HG03139 (cell line): ENCODE data around the gene KANK2.

ENCODE experiments used
- ATAC-seq: cut with Tn5 transposase; IDR thresholded peaks from one replicate; pipeline ENCODE4 v1.9.1; 2021; ENCODE audit not compliant: unreplicated experiment

The KANK2 gene

DNA sequence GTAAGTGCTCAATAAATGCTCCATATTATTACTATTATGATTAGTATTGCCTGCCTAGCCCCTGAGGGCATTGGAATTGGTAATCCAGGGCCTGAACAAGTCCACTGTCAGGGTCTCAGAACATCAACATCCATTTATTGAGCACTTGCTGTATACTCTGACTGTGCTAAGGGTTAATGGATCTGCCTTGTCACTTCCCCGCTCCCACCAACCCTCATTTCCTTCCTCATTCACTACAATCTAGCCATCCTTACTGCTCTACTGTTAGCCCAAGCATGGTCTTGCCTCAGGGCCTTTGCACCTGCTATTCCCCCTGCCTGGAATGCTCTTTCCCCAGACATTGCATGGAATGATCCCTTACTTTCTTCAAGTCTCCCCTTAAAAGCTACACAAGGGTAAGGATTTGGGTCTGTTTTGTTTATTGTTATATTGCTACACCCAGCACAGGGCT lies 29.4 kb upstream of the KANK2 start:
- no peak for ATAC-seq

DNA sequence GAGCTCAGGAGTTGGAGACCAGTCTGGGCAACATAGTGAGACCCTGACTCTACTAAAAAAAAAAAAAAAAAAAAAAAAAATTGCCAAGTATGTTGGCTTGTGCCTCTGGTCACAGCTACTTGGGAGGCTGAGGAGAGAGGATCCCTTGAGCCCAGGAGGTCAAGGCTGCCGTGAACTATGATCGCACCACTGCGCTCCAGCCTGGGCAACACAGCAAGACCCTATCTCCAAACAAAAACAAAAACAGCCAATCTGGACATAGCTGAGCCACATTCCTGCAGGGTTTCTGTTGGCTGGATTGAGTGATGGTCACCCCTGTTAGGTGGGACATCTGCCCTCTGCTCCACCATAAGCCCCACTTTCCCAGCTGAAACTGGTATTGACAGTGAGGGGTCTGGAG lies 28.5 kb upstream of the KANK2 start:
- ATAC-seq, result no peak

DNA sequence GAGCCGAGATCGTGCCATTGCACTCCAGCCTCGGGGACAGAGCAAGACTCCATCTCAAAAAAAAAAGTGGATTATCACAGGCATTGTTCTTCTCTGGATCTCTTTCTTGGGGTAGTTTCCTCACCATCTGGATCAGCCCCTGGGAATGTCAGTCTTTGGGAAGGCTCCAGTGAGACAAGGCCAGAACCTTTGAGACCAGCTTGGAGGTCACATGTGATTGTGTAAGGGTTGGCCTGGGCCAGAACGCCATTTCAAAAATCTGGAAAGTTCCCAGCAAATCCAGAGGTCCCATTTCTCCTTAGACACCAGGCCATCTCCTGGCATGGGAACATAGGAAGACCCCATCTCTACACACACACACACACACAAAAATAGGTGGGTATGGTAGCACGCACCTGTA lies 27.8 kb upstream of the KANK2 start:
- no peak for ATAC-seq

DNA sequence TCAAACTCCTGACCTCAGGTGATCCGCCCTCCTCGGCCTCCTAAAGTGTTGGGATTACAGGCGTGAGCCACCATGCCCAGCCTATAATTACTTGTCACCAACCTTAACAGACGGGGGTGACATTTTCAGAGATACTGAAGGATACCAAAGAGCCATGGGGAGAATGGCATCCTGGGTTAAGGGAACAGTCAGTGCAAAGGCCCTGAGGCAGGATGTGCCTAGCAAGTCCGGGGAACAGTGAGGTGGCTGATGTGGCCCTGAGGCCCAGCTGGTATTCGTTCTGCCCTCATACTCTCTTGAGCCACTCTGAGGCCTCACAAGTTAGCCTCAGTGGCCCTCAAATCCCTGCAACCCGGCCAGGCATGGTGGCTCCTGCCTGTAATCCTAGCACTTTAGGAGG lies 27.1 kb upstream of the KANK2 start:
- no peak for ATAC-seq

DNA sequence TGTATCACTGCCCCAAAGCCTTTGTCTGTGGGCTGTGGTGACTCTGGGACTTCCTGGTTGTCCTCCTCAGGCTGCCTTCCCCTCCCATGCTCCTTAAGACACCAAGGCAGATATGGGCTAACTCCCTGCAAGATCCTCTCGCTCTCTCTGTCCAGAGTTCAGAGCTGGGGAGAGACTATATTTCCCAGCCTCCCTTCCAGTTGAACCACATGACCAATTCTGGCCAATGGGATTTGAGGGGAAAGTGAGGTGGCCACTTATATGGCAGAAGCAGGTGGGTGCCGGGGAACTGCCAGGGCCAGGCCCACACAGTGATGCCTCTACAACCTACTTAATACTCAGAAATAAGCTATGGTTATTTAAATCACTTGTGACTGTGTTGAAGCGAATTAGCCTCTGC lies 25.9 kb upstream of the KANK2 start:
- ATAC-seq, result no peak

DNA sequence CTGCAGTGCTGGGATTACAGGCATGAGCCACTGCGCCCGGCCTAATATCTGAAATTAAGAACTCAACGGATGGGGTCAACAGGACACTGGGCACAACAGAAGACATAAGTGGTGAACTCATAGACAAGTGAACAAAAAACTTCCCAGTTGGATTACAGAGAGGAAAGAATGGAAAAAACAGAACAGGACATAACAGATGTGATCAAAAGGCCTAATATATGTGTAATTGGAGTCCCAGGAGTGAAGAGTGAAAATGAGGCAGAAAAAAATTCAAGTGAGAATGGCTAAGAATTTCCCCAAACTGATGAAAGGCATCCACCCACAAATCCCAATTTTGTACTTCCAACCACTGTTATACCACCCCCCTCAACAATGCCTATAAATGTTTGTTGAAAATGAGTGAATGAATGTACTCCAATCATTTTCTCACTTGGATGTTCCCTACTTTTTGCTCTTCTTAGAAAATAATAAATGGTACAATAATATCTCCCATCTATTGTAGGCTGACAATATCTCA lies 23.8 kb upstream of the KANK2 start:
- no peak for ATAC-seq

DNA sequence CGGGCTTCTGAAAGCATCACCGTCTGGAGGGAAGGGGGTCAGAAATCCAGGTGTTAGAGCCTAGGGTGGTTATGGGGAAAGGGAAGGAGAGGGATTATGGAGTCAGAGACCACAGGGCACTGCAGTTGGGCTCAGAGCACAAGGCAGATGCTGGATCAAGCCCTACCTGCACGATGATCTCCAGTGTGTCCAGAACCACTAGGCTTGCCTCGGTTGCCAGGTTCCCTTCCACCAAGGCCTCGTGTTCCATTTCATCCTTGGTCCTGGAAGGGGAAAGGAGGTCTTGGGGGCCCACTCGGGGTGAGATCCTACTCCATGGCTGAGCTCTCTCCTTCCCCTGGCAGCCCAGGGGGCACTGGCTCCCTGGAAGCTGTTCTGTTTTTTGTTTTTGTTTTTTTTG lies 17.0 kb upstream of the KANK2 start:
- ATAC-seq, result no peak

DNA sequence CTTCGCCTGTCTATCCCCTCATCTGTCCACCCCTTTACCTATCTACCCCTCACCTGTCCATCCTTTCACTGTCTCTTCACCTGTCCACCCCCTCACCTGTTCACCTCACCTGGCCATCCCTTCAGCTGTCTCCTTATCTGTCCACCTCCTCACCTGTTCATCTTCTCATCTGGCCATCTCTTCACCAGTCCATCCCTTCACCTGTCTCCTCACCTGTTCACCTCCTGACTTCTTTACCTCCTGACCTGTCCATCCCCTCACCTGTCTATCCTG lies 13.2 kb upstream of the KANK2 start:
- no peak for ATAC-seq

DNA sequence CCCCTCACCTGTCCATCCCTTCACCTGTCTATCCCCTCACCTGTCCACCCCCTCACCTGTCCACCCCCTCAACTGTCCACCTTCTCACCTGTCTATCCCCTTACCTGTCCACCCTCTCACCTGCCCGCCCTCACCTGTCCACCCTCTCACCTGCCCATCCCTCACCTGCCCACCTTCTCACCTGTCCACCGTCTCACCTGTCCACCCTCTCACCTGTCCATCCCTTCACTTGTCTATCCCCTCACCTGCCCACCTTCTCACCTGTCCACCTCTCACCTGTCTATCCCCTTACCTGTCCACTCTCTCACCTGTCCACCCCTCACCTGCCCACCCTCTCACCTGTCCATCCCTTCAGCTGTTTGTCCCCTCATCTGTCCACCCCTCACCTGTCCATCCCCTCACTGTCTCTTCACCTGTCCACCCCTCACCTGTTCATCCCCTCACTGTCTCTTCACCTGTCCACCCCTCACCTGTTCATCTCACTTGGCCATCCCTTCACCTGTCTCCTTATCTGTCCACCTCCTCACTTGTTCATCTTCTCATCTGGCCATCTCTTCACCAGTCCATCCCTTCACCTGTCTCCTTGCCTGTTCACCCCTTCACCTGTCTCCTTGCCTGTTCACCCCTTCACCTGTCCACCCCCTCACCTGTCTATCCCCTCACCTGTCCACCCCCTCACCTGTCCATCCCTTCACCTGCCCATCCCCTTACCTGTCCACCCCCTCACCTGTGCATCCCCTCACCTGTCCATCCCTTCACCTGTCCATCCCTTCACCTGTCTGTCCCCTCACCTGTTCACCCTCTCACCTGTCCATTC lies 12.7 kb upstream of the KANK2 start:
- no peak for ATAC-seq

DNA sequence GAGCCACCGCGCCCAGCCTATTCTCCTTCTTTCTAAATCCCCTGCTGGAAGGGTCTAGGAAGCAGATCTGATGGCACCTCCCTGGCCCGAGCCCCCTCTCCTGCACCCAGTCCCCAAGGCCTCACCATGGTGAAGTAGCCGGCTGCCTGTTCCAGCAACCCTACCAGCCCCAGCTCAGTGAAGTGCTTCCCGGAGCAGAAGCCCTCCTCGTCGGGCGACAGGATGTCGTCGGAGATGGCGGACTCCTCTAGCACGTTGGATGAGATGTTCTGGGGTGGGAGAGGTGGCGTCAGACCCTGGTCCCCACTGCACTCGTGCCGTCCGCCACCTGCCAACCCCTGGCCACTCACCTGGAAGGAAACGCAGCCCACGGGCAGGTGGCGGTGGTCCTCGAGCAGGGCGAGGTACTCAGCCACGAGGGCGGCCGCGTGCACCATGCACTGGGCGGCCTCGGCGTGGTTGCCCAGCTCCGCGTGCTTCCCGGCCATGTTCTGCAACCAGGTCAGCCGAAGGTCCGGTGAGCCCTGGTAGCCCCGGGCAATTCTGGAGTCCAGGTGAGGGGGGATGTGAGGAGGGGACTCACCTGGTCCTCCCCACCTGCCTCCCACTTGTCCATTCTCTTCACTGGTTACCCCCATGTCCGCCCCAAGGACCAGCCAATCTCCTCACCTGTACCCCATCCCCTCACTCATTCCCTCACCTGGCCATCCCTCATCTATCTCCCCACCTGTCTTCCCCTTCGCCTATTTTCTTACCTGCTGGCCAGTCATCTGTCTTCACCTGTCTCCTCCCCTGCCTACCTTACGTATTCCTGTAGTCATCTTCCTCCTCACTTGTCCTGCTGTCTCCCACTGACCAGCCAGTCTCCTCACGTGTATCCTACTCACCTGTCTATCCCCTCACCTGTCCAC lies 11.5 kb upstream of the KANK2 start:
- ATAC-seq, result no peak

DNA sequence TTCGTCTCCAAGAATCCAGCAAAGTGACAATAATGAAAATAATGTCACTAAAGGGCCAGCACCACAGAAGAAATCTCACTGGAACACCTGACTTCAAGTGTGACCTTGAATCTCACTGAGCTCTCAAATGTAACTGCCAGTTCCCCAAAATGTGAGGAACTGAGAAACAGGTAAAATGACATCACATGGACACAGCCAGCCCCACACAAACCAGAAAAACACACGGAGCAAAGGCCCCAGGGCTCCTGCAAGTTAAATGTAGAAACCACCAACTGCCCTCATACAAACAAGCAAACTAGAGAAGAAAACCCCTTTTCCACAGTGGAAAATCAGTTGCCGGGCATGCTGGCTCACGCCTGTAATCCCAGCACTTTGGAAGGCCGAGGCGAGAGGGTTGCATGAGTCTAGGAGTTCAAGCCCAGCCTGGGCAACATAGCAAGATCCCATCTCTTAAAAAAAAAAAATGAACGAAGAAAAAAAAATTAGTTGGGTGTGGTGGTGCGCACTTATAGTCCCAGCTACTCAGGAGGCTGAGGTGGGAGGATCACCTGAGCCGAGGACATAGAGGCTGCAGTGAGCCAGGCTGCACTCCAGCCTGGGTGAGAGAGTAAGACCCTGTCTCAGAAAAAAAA lies 8.7 kb upstream of the KANK2 start:
- no peak for ATAC-seq

DNA sequence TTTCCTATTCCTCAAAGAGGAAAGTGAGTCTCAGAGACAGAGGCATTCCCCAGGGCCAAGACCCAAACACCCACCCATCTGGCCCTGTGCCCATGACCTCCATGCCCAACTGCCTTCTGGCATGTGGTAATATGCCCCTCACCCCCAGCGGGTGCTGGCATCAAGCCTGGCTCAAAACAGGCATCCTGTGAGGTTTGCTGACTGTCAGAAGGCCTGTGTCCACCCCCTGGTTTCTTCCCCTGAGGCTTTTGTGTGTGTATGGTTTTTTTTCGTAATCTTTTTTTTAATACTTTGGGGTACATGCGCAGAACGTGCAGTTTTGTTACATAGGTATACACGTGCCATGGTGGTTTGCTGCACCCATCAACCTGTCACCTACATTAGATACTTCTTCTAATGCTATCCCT lies 7.6 kb upstream of the KANK2 start:
- no peak for ATAC-seq

DNA sequence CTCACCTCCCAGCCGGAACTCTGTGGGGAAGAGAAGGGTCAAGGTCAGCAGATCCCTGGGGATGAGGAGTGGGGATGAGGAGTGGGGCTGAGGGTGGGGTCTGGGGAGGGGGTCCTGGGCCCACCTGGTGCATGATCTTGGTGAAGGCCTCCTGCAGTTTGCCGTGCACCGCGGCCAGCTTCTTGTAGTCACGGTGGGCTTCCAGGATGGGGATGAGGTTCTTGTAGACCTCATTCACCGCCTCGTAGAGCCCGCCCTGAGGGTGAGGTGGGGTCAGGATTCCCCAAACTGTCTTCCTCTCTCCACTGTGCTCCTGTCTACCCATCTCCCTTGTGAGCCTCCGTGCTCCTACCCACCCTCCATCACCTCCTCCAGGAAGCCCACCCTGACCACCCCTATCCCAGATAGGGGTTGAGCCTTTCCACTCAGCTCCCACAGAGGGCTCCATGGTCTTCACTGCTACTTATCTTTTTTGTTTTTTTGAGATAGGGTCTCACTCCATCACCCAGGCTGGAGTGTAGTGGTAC lies 6.8 kb upstream of the KANK2 start:
- no peak for ATAC-seq

DNA sequence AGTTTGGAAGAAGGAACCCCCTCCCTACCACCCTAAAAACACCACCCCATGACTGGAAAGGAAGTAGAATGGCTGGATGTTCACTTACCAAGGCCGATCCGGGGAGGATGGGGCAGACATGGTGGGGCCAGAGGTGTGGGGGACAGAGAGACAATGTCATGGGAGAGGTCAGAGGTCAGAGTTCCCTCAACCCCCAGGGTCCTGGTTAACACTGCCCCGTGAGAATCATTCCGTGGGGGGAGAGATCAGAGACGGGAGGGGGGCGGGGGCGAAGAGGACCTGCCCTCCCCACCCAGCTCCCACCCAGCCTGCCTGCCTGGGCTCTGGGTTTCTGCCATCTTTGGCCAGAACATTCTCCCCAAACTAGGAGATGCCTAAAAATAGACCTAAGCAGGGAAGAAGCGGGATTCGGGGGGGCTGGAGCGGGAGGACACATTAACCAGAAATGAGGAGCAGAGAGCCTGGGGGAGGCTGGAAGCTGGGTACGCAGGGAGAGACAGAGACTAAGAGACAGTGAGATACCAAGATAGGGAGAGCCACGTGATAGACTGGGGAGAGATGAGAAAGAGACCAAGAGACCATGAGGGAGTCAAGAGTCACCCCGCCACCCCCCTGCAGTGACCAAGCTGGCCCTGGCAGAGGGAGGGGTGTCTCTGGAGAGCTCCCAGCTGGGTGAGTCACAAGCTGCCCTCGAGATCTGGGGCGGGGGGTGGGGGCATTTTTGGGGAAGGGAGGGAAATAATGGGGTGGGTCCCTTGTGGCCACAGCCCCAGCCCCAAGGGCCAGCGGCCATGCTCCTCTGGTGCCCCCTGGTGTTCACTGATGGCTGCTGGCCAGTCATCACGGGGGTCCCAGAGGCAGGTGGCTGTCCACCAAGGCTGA lies 6.1 kb upstream of the KANK2 start:
- ATAC-seq, result no peak

DNA sequence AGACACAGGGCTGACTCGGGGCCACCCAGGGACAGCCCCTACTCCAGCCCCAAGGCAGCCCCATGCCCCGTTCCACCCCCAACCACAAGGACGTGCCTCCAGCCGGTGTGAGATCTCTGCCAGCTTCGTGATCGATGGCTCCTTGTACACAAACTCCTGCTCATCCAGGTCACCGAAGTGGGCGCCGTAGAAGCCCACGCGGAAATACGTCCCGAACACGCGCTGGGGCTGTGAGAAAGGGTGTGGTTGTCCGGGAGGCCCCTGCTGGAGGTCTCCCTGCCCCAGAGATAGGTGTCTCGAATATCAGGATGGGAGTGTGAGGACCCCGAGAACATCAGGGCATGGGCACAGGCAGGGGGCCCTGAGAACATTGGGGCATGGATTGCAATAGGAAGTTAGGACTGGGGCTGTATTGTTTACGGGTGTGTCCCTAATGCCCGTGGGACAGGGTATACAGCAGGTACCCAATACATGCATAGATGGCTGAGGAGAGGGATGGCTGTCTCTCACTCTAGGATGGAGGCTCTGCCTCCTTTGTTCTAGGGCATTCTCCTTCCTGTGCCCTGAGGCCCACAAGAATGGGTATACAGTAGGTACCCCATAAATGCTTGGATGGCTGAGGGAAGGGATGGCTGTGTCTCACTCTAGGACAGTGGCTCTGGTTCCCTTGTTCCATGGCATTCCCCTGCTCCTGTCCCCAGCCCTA lies 5.3 kb upstream of the KANK2 start:
- no peak for ATAC-seq

DNA sequence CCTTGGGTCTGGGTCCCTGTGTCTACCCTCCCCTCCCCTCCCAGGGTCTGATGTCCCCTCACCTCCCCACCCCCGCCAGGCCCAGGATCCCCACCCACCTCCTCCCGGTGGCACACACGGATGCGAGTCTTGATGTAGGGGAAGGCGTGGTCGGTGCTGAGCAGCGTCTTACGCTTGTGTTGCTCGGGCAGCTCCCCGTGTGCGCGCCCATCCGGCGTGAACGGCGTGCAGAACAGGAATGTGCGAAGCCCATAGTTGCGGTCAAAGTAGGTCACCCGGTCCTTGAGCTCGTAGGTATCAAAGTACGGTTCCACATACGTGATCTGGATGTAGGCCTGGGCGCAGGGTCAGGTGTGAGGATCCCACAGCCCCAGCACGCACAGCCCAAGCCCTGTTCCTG lies 4.4 kb upstream of the KANK2 start:
- no peak for ATAC-seq

DNA sequence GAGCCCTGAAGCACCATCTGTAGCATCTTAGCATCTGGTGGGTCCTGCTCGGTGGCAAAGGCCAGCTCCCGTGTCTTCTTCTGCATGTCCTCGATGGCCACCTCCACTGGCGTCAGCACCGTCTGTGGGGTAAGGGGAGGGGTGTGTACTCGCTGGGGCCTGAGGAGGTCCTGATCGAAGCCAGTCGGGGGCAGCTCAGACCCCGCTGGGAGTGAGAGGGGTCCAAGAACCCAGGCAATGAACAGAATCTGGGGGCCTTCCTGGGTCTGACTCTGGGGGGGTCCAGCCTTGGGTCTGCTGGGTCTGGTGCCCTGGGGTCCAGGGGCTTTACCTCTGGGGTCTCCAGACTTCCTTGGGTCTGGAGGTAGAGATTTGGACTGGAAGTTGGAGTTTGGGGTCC lies 3.6 kb upstream of the KANK2 start:
- ATAC-seq, result no peak

DNA sequence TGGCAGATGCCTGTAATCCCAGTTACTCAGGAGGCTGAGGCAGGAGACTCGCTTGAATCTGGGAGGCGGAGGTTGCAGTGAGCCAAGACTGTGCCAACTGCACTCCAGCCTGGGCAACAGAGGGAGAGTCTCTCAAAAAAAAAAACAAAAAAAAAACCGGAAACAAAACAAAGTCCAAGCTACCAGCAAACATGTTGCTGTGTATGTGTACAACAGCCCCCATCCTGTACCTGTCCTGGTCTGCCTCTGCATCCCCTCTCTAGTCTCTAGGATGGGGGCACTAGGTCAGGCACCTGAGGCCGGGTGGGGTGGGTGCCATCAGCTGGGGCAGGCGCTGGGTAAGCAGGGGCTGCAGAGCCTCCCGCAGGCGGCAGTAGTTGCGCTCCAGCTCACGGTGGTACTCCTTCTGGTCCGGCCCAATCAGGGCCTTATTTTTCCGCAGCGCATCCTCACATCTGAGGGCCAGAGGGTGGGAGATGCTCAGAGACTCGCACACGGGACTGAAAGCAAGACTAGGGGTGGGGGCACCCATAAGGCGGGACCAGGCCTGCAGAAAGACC lies 2.8 kb upstream of the KANK2 start:
- no peak for ATAC-seq

DNA sequence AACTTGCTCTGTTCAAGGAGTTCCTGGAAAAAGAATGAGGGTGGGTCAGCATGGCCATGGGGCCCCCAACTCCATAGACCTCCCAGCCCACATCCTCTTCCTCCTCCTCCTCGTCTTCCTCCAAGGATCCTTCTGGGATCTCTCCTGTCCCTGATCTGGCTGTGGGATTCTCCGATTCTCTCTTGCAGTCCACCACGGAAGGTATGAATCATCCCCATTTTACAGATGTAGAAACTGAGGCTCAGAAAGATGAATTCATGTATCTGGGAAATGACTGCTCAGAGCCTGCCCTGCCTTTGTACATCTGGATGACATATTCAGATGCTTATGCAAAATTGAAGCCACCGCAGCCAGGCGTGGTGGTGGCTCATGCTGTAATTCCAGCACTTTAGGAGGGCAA lies 2.2 kb upstream of the KANK2 start:
- no peak for ATAC-seq
